GM12878 (cell line): Measurements from ENCODE around the gene C9orf57. TPM values are rescaled to one million over a fixed set of nuclear protein-coding genes. Genes with fewer than 3 reads are reported as not detected.

ENCODE experiments used
- ATAC-seq: fragments of 200-7000 bp; cut with Tn5 transposase; 3 replicates; pipeline ENCODE4 v1.9.1; 2020; ENCODE audit warnings: mild to moderate bottlenecking, moderate library complexity
- BruUV-seq: library from RNA; stranded (reverse); fragments of 400-500 nt; replicated peaks from 2 replicates; lab custom pipeline; 2021; lab: Mats Ljungman, UMichigan
- CTCF ChIA-PET: fragments of 300-600 bp; sonication (Branson Sonifier 250); formaldehyde crosslinking; extraction: SDS; loops from one replicate; lab custom pipeline; 2021; ENCODE audit warnings: inconsistent platforms; lab: Yijun Ruan, JAX
- POLR2A ChIA-PET: fragments of 350-600 bp; formaldehyde crosslinking; extraction: SDS; loops from one replicate; lab custom pipeline; 2021; ENCODE audit warnings: inconsistent platforms; lab: Charles Lee
- RAD21 ChIA-PET: fragments of 300-600 bp; sonication (Branson Sonifier 250); formaldehyde crosslinking; loops from one replicate; lab custom pipeline; 2023; ENCODE audit warnings: antibody characterized with exemption; ENCODE audit not compliant: unreplicated experiment; lab: Charles Lee
- SMC1A ChIA-PET: fragments of 300-600 bp; sonication (Branson Sonifier 250); formaldehyde crosslinking; loops from one replicate; lab custom pipeline; 2023; ENCODE audit not compliant: unreplicated experiment, uncharacterized antibody; lab: Charles Lee
- DNase-seq: peaks from one replicate; pipeline ENCODE4 v3.0.0-alpha.2; 2011; ENCODE audit warnings: low read depth, low spot score
- FAIRE-seq: peaks from 3 replicates; lab custom pipeline; 2011; peaks lifted over from hg19 to GRCh38; lab: Jason Lieb, UNC
- H2AFZ ChIP-seq: 2 replicates; pipeline ENCODE4 v1.6.0; 2011; ENCODE audit warnings: low read depth, low read length, control low read depth; ENCODE audit not compliant: control insufficient read depth
- H3K27ac ChIP-seq: 2 replicates; pipeline ENCODE4 v1.5.1; 2011; ENCODE audit warnings: control low read depth; ENCODE audit not compliant: control insufficient read depth, insufficient read depth
- H3K27me3 ChIP-seq, 2 experiments: replicated peaks in 1 of 2; 2 replicates each; pipeline versions ENCODE4 v1.6.0 to v1.6.1; 2011; ENCODE audit warnings: low read length in 1 of 2; ENCODE audit not compliant: control insufficient read depth in 2 of 2, insufficient read depth in 2 of 2
- H3K36me3 ChIP-seq, 2 experiments: 2 replicates each; pipeline ENCODE4 v1.5.1; 2011; ENCODE audit warnings: low read length in 1 of 2; ENCODE audit not compliant: control insufficient read depth in 2 of 2, insufficient read depth in 2 of 2
- H3K4me1 ChIP-seq: 2 replicates; pipeline ENCODE4 v1.6.1; 2011; ENCODE audit warnings: mild to moderate bottlenecking, low read length, moderate library complexity, mixed read lengths; ENCODE audit not compliant: control insufficient read depth, insufficient read depth
- H3K4me2 ChIP-seq: 2 replicates; pipeline ENCODE4 v1.6.0; 2011; ENCODE audit warnings: control low read depth; ENCODE audit not compliant: control insufficient read depth, insufficient read depth
- H3K4me3 ChIP-seq: fragments of 200-600 bp; sonication (generic); 2 replicates; pipeline ENCODE4 v1.5.1; 2016
- H3K79me2 ChIP-seq: 2 replicates; pipeline ENCODE4 v1.6.0; 2011; ENCODE audit warnings: low read length; ENCODE audit not compliant: control insufficient read depth, insufficient read depth
- H3K9ac ChIP-seq: 2 replicates; pipeline ENCODE4 v1.8.0; 2011; ENCODE audit warnings: low read length, control low read depth, mixed read lengths; ENCODE audit not compliant: control insufficient read depth, insufficient read depth
- H3K9me3 ChIP-seq: replicated peaks from 3 replicates; pipeline ENCODE4 v1.5.1; 2011; ENCODE audit warnings: mild to moderate bottlenecking, low read length; ENCODE audit not compliant: control insufficient read depth, insufficient read depth
- H4K20me1 ChIP-seq: 2 replicates; pipeline ENCODE4 v1.6.0; 2011; ENCODE audit not compliant: control insufficient read depth, insufficient read depth
- MYC ChIP-seq: IDR thresholded peaks from 2 replicates; pipeline ENCODE4 v1.6.1; 2011; ENCODE audit warnings: mild to moderate bottlenecking, low read length, moderate library complexity, inconsistent platforms; ENCODE audit not compliant: insufficient read depth, insufficient replicate concordance, insufficient read length, severe bottlenecking
- NBN ChIP-seq: fragments of 450-650 bp; IDR thresholded peaks from 2 replicates; pipeline ENCODE4 v1.6.1; 2016
- RAD21 ChIP-seq: IDR thresholded peaks from 2 replicates; pipeline ENCODE4 v1.6.1; 2011; ENCODE audit warnings: mild to moderate bottlenecking, low read depth, low read length, moderate library complexity; ENCODE audit not compliant: insufficient read depth
- RB1 ChIP-seq: fragments of 450-650 bp; formaldehyde crosslinking; IDR thresholded peaks from 2 replicates; pipeline ENCODE4 v1.6.1; 2017; ENCODE audit warnings: mild to moderate bottlenecking, borderline replicate concordance
- SMARCA5 ChIP-seq: fragments of 450-650 bp; IDR thresholded peaks from 2 replicates; pipeline ENCODE4 v1.6.1; 2017; ENCODE audit warnings: mild to moderate bottlenecking
- SUPT20H ChIP-seq: IDR thresholded peaks from 2 replicates; pipeline ENCODE4 v1.6.1; 2011; ENCODE audit warnings: low read depth, mild to moderate bottlenecking, low read length, moderate library complexity, borderline replicate concordance; ENCODE audit not compliant: control insufficient read depth
- SUZ12 ChIP-seq: fragments of 200-600 bp; sonication (generic); IDR thresholded peaks from one replicate; pipeline ENCODE4 v1.6.1; 2018; ENCODE audit warnings: antibody characterized with exemption, mild to moderate bottlenecking; ENCODE audit not compliant: unreplicated experiment
- TBL1XR1 ChIP-seq: IDR thresholded peaks from 2 replicates; pipeline ENCODE4 v1.6.1; 2012; ENCODE audit warnings: low read depth, low read length, improper control_type of control experiment
- TCF7 ChIP-seq: IDR thresholded peaks from 2 replicates; pipeline ENCODE4 v1.6.1; 2014; ENCODE audit warnings: antibody characterized with exemption, borderline replicate concordance
- ZZZ3 ChIP-seq: IDR thresholded peaks from 2 replicates; pipeline ENCODE4 v1.6.1; 2011; ENCODE audit warnings: low read depth; ENCODE audit not compliant: control insufficient read depth, insufficient read length
- WGBS: methylation state at CpG from one replicate; pipeline ENCODE4 v1.1.6; 2016; ENCODE audit warnings: low lambda C conversion rate; ENCODE audit not compliant: insufficient replicate concordance, insufficient coverage; ENCODE audit errors: missing lambda C conversion rate; 5-methylcytosine and 5-hydroxymethylcytosine counted together
- in situ Hi-C: fragments of 300-500 bp; cut with MboI; formaldehyde crosslinking; loops from 9 replicates; pipeline ENCODE4 v1.14.3; 2018; ENCODE audit warnings: mixed read lengths
- intact Hi-C: fragments of 100-400 bp; cut with micrococcal nuclease; formaldehyde crosslinking; loops from one replicate; pipeline ENCODE4 v1.14.2; 2022; ENCODE audit not compliant: unreplicated experiment
- polyA plus RNA-seq, 11 experiments: library from polyadenylated mRNA; depleted of rRNA in 4 of 11; unstranded in 6 of 11; stranded (reverse) in 5 of 11; fragments of >200 nt; fragmentation: Nextera tagmentation in 4 of 11; fragmentation: Illumina TruSeq in 1 of 11; extraction: Ambion mirVana in 4 of 11; extraction: Trizol in 1 of 11; gene quantifications; 1 replicate in 1 of 11; 2 replicates in 10 of 11; pipeline versions ENCODE4 v1.2.1 to v1.2.3, GENCODE V29; 2011 to 2016; ENCODE audit warnings: inconsistent platforms in 2 of 11, missing spikeins in 2 of 11, low read depth in 1 of 11
- total RNA-seq, 4 experiments: library from RNA; depleted of rRNA in 3 of 4; stranded (reverse); fragments of >200 nt in 3 of 4; fragmentation: Illumina TruSeq in 1 of 4; extraction: Trizol in 1 of 4; gene quantifications; 2 replicates each; pipeline versions ENCODE4 v1.2.1 to v1.2.3, GENCODE V29; 2013 to 2021
- TF ChIP-seq, protein P1 (sequence below): fragments of 150-350 bp; IDR thresholded peaks from 2 replicates; pipeline ENCODE4 v1.6.1; 2014; ENCODE audit warnings: mild to moderate bottlenecking, low read depth, low read length
- TF ChIP-seq, protein P2 (sequence below): IDR thresholded peaks from 2 replicates; pipeline ENCODE4 v1.6.1; 2011; ENCODE audit warnings: mild to moderate bottlenecking, low read depth, low read length, moderate library complexity; ENCODE audit not compliant: insufficient replicate concordance
- TF ChIP-seq, protein P3 (sequence below): fragments of 450-650 bp; IDR thresholded peaks from 2 replicates; pipeline ENCODE4 v1.6.1; 2017; ENCODE audit warnings: low read depth, mild to moderate bottlenecking, moderate library complexity
- TF ChIP-seq, protein P4 (sequence below): fragments of 450-650 bp; IDR thresholded peaks from 2 replicates; pipeline ENCODE4 v1.6.1; 2016; ENCODE audit warnings: mild to moderate bottlenecking, moderate library complexity, borderline replicate concordance

Gene C9orf57
- total and polyA plus RNA-seq, 10 of the 15 experiments (the other 5 are each of a cell fraction or from before 2014, with no cell fraction given) = 0.06 to 0.27 TPM; not detected in 8

DNA sequence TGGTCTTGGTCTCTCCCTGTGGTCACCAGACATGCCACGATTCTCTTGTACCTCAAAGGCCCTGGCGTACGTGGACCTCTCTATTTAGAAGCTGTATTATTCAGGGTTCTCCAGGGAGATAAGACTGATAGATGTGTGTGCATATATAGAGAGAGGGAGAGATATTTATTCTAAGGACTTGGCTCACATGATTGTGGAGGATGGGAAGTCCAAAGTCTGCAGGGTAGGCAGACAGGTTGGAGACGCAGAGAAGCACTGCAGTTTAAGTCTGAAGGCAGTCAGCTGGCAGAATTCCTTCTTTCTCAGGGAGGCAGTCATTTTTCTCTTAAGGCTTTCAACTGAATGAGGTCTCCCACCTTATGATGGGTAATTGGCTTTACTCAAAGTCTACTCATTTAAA is 16.3 kb downstream of the C9orf57 start (continued):
- no peak for TF ChIP-seq TCF7
- TF ChIP-seq, protein P1, sequence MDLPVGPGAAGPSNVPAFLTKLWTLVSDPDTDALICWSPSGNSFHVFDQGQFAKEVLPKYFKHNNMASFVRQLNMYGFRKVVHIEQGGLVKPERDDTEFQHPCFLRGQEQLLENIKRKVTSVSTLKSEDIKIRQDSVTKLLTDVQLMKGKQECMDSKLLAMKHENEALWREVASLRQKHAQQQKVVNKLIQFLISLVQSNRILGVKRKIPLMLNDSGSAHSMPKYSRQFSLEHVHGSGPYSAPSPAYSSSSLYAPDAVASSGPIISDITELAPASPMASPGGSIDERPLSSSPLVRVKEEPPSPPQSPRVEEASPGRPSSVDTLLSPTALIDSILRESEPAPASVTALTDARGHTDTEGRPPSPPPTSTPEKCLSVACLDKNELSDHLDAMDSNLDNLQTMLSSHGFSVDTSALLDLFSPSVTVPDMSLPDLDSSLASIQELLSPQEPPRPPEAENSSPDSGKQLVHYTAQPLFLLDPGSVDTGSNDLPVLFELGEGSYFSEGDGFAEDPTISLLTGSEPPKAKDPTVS = no peak

DNA sequence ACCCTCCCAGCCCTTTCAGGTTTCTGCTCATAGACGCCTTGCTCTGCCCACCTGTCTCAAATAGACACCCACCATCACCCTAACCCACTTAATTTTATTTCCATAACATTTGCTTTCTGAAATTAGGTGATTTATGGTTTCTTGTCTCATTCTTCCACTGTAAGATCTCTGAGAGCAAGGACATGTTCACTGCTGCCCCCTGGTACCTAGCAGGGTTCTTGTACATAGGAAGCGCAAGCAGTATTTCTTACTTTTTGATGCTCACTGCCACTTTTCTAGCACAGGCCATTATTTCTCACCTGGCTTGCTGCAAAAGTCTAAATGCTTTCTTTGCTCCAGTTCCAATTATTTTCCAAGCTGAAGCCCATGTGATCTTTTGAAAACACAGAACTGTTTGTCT is 16.8 kb downstream of the C9orf57 start:
- FAIRE-seq (no peak), ATAC-seq (no peak), DNase-seq (no peak)
- in situ Hi-C loops = loop anchor here (5.0 to 10.0 kb wide), 2 partner anchors 549 to 781 kb away; no protein-coding TSS in a partner anchor
- Histone ChIP-seq H3K79me2 (no peaks in the 10 kb centered on the region), H3K4me1 (no peaks in the 10 kb centered on the region; the same call in 1 of the 2 replicates), H4K20me1 (no peaks in the 10 kb centered on the region), H3K9ac (no peak overlapping the region), H3K27me3 (no peaks in the 10 kb centered on the region), H3K9me3 (no peaks in the 10 kb centered on the region), H2AFZ (no peak overlapping the region), H3K4me3 (no peak overlapping the region), H3K36me3 (no peaks in the 10 kb centered on the region), H3K27ac (no peak overlapping the region), H3K4me2 (no peak overlapping the region)
- CTCF ChIA-PET = interaction anchor here (1.0 to 16.8 kb wide), 2 partner anchors 111 to 234 kb away, joined by 3 to 470 read pairs; no protein-coding TSS in a partner anchor
- SMC1A ChIA-PET = interaction anchor here (1.1 to 1.7 kb wide), 2 partner anchors 141 to 228 kb away, joined by 3 to 9 read pairs; no protein-coding TSS in a partner anchor
- RAD21 ChIA-PET = interaction anchor here (16.0 kb wide), 1 partner anchor 233 kb away, joined by 365 read pairs; no protein-coding TSS in a partner anchor
- BruUV-seq = no TSS peak
- intact Hi-C loops = no loop called here
- POLR2A ChIA-PET = no interaction called here
- WGBS = 50% methylated on average over 2 of the region's 2 CpGs
- TF ChIP-seq SUPT20H (no peak), ZZZ3 (no peak), SMARCA5 (no peak), TBL1XR1 (no peak), SUZ12 (no peak), NBN (no peak), RB1 (no peak), RAD21 (no peak), MYC (no peak)
- TF ChIP-seq, protein P2, sequence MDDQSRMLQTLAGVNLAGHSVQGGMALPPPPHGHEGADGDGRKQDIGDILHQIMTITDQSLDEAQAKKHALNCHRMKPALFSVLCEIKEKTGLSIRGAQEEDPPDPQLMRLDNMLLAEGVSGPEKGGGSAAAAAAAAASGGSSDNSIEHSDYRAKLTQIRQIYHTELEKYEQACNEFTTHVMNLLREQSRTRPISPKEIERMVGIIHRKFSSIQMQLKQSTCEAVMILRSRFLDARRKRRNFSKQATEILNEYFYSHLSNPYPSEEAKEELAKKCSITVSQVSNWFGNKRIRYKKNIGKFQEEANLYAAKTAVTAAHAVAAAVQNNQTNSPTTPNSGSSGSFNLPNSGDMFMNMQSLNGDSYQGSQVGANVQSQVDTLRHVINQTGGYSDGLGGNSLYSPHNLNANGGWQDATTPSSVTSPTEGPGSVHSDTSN = no peak
- TF ChIP-seq, protein P3, sequence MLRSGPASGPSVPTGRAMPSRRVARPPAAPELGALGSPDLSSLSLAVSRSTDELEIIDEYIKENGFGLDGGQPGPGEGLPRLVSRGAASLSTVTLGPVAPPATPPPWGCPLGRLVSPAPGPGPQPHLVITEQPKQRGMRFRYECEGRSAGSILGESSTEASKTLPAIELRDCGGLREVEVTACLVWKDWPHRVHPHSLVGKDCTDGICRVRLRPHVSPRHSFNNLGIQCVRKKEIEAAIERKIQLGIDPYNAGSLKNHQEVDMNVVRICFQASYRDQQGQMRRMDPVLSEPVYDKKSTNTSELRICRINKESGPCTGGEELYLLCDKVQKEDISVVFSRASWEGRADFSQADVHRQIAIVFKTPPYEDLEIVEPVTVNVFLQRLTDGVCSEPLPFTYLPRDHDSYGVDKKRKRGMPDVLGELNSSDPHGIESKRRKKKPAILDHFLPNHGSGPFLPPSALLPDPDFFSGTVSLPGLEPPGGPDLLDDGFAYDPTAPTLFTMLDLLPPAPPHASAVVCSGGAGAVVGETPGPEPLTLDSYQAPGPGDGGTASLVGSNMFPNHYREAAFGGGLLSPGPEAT = no peak
- TF ChIP-seq, protein P4, sequence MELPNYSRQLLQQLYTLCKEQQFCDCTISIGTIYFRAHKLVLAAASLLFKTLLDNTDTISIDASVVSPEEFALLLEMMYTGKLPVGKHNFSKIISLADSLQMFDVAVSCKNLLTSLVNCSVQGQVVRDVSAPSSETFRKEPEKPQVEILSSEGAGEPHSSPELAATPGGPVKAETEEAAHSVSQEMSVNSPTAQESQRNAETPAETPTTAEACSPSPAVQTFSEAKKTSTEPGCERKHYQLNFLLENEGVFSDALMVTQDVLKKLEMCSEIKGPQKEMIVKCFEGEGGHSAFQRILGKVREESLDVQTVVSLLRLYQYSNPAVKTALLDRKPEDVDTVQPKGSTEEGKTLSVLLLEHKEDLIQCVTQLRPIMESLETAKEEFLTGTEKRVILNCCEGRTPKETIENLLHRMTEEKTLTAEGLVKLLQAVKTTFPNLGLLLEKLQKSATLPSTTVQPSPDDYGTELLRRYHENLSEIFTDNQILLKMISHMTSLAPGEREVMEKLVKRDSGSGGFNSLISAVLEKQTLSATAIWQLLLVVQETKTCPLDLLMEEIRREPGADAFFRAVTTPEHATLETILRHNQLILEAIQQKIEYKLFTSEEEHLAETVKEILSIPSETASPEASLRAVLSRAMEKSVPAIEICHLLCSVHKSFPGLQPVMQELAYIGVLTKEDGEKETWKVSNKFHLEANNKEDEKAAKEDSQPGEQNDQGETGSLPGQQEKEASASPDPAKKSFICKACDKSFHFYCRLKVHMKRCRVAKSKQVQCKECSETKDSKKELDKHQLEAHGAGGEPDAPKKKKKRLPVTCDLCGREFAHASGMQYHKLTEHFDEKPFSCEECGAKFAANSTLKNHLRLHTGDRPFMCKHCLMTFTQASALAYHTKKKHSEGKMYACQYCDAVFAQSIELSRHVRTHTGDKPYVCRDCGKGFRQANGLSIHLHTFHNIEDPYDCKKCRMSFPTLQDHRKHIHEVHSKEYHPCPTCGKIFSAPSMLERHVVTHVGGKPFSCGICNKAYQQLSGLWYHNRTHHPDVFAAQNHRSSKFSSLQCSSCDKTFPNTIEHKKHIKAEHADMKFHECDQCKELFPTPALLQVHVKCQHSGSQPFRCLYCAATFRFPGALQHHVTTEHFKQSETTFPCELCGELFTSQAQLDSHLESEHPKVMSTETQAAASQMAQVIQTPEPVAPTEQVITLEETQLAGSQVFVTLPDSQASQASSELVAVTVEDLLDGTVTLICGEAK = no peak
